Stimulated activated CD4-positive, alpha-beta T cell treated with anti-CD3 and anti-CD28 coated beads, Interleukin-15, amount 100 ng/mL, for 1 hour (primary cell): ENCODE results near the gene EXOC6B.

Experiments used
- DNase-seq, 2 donors: peaks; one replicate each; pipeline ENCODE4 v3.0.0-alpha.2; 2020; ENCODE audit warnings: low read depth in 1 of 2, low spot score in 1 of 2

EXOC6B gene

GRCh38 chr2:72139874-72140620 is 685.8 kb downstream of the EXOC6B start:
- no peak for DNase-seq

DNA sequence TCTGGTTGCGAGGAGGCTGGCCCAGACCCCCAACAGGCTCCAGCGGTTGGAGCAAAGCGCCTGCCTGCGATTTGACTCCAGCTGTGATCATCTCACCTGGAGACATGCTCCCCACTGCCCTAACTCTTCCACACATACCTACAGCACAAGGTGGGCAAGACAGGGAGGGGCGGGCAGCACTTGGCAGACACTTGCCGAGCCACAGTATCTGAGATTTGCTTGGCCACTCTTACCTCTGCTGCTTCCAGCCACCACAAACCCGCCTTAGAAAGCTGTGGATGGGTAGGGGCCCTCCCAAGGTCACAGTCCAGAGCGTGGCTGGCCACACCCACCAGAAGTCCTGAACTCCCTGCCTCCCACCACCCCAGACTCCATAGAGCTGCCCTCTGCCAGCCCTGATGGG is 686.4 kb downstream of the EXOC6B start:
- no peak for DNase-seq

- no peak for DNase-seq
Observed at GRCh38 chr2:72138921-72139381, 686.9 kb downstream of the EXOC6B start.

DNA sequence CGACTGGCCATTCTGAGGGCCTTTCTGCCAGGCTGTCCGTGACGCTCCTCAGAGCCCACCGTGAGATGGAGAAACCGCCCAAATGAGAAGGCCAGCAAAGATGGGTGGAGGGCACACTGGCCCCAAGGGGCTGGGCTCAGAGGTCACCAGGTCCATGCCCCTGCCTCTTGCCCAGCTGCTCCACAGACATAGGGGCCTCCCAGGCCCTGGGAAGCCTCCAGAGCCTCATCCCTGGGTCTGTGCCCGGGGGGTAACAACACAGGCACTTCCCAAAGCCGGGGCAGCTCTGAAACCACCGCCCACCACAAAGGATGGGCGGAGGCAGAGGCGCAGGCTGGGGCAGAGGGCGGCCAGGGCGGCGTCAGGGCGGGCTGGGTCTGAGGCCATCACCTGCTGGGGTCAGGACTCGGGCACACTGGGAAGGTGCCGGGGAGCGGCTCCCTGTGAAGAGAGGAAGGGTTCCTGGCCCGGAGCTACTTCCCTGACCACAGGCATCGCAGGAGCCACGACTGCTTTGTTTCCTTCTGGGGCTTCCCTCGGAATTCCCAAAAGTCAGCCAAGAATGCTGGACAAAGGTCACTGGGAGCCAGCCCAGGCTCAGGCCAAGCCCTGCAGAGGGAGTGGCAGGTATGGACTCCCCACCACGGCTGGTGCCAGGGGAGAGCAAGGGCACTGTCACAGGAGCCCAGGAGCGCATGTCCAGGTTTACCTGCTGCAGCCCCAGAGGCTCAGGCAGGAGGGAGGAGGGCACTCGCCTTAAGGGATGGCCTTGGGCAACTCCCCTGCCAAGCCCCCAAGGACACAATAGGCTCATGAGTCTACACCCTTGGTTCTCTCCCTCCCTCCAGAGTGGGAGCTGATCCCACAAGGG is 687.6 kb downstream of the EXOC6B start:
- DNase-seq = no peak

DNA sequence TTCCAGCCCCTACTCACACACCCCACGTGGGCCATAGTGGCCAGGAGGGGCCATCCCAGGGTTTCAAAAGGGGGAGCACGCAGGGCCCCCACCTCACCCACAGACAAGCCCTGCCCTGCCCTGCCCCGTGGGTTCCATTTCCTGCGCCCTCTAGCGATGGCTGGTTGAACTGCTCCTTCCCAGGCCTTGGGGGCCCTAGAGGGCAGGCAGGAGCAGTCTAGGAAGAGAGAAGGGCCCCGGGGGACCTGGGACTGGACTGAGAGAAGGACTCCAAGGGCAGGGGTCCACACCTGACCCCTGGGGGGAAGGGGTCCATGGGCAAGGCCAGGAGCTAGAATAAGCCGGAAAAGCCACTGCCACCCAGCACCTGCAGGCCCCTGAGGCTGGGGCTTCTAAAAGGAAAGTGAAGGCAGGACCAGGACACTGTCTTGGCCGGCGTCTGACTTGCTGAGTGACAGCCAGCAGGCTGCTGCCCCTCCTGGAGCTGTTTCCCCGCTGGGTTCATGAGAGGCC is 688.3 kb downstream of the EXOC6B start:
- DNase-seq = peak; percentile 27 to 55

- DNase-seq = no peak
Observed at GRCh38 chr2:72136933-72137497, 688.8 kb downstream of the EXOC6B start.

GRCh38 chr2:72136331-72136730 is 689.5 kb downstream of the EXOC6B start:
- no peak for DNase-seq

DNA sequence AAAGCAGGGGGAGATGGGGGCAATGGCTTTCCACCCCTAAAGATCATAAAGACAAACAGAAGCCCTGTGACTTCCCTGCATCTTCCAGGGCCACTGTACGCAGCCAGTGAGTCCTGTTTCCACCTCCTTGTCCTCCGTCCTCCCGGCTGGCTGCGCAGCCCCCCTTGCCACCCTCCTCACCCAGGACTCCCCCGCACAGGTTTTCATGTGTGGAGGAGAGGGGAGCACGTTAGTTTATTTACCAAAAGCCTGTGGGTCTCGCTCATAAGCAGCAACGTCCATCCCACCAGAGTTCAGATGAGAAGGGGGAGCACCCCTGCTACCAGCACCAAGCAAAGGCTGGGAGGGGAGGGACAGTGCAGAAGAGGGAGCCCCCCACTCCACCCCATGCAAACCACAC is 689.9 kb downstream of the EXOC6B start:
- no peak for DNase-seq

GRCh38 chr2:72134997-72135800 is 690.6 kb downstream of the EXOC6B start:
- DNase-seq = no peak

DNA sequence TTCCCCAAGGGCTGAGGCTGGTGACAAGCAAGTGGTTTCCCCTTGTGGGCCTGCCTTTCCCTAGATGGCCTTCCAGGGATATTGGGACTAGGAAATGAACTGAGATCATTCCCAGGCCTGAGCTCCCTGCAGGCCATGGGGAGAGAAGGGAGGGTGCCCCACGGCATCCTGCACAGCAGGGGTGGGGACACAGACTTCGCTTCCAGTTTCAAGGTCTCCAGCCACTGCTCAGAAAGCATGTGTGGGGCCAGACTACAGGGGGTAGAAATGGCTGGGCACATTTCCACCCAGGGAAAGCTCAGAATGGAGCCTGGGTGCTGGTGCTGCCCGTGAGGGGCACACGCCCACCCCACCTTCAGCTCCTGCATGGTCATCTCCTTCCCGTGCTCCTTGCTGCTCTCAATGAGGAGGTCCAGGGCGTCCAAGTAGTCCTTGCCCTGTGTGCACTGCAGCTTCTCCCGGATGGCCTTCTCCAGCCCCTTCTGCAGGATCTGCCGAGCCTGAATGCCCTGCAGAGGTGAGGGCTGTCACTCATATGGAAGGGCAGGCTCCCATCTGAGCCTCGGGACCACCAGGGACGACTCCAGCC is 691.3 kb downstream of the EXOC6B start:
- no peak for DNase-seq

GRCh38 chr2:72133721-72134407 is 692.0 kb downstream of the EXOC6B start:
- no peak for DNase-seq

DNA sequence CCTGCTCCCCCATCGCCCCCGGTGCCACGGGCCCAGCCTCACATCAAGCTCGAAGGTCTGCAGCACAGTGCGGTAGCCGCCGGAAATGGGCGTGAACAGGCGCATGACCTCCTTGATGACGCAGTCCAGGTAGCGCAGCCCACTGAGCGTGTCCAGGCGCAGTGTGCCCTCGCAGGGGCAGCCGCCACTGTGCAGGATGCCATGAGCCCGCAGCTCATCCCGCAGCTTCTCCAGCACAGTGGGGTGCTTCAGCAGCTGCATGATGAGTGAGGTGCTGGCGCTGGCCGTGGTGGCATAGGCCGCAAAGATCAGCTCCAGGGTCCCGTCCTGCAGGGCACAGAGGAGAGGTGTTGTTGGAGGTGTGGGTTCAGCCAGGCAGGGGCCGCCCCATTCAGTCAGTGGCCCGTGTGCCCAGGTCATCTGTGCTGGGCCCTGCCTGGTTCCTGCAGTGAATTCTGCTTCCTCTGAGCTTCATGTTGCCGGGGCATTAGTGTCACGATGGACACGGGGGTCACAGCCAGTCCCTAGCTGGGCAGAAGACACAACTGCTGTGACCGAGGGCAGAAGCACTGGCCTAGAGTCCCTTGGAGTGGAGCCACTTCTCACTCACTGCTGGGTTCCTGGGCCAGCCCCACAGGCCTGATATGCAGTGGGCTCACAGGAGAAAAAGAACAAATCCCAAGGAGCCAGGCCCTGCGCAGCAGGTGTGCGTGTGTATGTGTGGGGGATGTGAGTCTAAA is 692.7 kb downstream of the EXOC6B start:
- DNase-seq = no peak

- no peak for DNase-seq
Observed at GRCh38 chr2:72131916-72132841, 693.7 kb downstream of the EXOC6B start.

GRCh38 chr2:72131371-72131891 is 694.4 kb downstream of the EXOC6B start:
- DNase-seq = no peak

- no peak for DNase-seq
Observed at GRCh38 chr2:72130659-72131360, 695.0 kb downstream of the EXOC6B start.

DNA sequence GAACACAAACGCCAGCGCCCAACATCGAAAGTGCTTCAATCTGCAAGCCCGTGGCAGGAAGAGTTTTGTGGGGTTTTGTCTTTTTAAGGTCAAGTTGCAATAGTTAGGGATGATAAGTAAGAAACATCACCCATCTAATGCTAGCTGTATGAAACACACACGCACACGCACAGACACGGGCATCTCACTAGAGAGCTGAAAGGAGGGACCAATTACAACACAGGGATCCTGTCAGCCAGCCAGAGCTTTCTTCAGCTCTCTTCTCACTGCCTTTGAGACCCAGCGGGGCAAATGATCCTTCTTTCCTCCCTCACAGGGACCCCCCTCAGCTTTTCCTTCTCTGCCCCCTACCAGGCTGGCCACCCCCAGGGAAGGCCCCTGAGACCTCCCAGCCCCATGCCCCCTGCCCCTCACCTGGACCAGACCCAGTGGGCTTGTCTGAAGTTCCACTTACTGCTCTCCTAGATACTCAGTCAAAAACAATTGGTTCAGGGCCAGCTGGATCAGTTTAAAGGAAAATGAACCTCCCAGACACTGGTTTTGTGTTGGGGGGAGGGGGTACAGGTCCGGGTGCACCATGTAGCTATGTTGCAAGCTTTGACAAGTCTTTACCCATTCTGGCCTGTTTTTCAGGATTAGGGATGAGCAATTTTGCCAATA is 696.0 kb downstream of the EXOC6B start:
- DNase-seq = no peak

DNA sequence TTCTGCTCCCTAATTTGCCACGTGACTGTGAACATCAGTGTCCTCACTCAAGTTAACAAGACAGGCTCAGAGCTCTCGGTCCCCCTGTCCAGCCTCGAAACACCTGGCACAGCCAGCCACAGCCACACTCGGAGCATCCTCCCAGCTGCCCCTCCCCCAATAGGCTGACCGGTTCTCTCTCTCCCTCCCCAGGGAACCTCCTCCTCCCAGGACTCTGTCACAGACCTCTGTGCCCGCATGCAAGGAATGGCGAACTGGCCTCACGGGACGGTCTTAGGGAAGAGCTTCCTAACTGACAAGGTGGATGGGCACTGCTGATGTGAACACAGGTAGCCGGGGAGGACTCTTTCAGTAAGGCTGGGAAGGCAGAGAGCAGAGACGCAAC is 697.0 kb downstream of the EXOC6B start:
- no peak for DNase-seq
